ENCODE measurements around the gene FBXO45.

DNA sequence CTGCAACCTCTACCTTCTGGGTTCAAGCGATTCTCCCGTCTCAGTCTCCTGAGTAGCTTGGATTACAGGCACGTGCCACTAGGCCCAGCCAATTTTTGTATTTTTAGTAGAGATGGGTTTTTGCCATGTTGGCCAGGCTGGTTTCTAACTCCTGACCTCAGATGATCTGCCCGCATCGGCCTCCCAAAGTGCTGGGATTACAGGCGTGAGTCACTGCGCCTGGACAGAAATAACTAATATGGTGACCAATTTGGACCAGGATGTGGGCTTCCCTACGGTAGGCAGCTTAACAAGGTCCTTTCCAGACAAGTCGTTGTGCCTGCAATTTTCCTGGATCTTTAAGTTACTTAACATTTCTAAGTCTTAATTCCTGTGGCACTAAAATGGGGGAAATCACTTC, 14.9 kb upstream of the FBXO45 start:
- no peak for TF ChIP-seq POLR2A (IDR thresholded peaks at IDR 0.05)
- TF ChIP-seq, protein P1, sequence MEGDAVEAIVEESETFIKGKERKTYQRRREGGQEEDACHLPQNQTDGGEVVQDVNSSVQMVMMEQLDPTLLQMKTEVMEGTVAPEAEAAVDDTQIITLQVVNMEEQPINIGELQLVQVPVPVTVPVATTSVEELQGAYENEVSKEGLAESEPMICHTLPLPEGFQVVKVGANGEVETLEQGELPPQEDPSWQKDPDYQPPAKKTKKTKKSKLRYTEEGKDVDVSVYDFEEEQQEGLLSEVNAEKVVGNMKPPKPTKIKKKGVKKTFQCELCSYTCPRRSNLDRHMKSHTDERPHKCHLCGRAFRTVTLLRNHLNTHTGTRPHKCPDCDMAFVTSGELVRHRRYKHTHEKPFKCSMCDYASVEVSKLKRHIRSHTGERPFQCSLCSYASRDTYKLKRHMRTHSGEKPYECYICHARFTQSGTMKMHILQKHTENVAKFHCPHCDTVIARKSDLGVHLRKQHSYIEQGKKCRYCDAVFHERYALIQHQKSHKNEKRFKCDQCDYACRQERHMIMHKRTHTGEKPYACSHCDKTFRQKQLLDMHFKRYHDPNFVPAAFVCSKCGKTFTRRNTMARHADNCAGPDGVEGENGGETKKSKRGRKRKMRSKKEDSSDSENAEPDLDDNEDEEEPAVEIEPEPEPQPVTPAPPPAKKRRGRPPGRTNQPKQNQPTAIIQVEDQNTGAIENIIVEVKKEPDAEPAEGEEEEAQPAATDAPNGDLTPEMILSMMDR (IDR thresholded peaks at IDR 0.05), result no peak
